GM21367 (cell line): ENCODE measurements around the gene KLHL30.

Source experiments
- ATAC-seq: cut with Tn5 transposase; IDR thresholded peaks from one replicate; pipeline ENCODE4 v1.9.1; 2021; ENCODE audit not compliant: unreplicated experiment

The KLHL30 gene

DNA sequence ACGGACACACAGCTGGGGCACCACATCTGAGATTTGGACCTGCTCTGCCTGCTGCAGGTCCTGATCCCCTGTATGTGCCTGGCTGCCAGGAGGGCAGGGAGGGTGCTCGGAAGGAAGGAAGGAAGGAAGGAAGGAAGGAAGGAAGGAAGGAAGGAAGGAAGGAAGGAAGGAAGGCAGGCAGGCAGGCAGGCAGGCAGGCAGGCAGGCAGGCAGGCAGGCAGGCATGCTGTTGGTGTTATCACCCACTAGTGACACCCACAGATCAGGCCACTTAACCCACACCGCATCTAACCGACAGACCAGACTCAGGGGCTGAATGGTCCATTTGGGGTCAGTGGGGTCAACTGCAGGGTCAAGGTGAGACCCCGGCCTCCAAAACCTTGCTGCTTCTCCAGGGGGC lies 5.8 kb downstream of the KLHL30 start:
- ATAC-seq: no peak

DNA sequence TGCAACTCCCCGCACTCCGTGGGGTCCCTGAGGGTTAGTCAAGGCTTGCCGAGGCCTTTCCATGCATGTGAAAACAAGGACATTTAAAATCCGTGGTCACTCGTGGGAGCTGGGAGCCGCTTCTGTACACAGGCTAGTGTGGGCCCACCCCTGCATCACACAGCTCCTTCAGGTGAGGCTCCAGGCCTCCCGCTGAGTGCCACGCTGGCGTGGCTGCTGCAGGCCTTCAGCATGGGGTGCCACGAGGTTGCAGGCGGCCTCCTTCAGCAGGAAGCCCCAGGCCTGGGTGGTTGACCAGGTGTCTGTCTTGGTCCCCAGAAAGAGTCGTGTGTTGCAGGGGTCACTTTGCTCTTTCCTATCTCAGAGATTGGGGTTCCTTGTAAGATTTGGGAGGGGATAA lies 6.6 kb downstream of the KLHL30 start:
- ATAC-seq: no peak

DNA sequence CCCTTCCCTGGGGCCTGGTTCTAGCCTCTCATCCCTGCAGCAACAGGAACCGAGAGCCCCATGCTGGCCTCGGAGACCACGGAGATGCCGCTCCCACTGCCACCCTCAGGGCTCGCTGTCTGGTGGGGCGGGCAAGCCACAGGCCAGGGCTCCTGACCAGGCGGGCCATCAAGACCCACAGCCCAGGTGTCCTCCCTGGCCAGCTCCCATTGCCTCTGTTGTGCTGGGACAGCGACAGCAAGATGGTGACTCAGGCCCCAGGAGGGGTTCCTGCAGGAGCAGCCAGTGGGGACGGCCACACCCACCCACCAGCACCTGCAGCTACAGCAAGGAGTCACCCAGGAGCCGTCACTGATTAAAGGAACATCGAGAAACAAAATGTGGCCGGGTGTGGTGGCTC lies 7.4 kb downstream of the KLHL30 start:
- ATAC-seq: no peak

DNA sequence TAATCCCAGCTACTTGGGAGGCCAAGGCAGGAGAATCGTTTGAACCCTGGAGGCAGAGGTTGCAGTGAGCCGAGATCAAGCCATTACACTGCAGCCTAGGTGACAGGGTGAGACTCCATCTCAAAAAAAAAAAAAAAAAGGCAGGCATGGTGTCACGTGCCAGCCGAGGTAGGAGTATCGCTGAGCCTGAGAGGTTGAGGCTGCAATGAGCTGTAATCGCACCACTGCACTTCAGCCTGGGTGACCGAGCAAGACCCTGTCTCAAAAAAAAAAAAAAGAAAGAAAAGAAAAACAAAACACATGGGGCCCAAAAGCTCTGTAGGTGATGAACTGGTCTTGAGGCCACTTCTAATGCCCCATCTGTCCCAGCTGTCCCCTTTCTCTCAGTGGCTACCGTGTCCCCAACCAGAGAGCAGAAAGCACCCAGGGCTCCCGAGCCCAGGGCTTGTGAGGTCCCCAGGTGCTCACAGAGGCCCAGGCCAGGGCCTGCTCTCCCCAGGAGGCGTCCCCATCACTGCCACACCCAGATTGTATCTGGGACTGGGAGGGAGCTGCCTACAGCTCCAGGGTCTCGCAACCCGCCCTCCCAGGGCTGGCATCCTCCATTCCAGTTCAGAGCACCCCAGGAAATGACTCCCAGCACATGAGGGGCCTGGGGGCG lies 8.5 kb downstream of the KLHL30 start:
- no peak for ATAC-seq

DNA sequence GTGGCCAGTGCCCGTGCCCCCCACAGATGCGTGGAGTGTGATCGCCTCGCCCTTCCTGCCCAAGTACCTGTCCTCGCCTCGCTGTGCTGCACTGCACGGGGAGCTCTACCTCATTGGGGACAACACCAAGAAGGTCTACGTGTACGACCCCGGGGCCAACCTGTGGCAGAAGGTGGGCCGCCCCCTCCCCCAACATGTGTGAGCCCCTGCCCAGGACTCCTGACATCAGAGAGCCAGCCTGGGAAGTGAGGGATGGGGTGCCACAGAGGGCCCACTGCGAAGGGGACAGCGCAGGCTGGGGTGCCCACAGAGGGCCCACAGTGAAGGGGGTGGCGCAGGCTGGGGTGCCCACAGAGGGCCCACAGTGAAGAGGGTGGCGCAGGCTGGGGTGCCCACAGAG lies 10.5 kb downstream of the KLHL30 start:
- ATAC-seq: no peak

DNA sequence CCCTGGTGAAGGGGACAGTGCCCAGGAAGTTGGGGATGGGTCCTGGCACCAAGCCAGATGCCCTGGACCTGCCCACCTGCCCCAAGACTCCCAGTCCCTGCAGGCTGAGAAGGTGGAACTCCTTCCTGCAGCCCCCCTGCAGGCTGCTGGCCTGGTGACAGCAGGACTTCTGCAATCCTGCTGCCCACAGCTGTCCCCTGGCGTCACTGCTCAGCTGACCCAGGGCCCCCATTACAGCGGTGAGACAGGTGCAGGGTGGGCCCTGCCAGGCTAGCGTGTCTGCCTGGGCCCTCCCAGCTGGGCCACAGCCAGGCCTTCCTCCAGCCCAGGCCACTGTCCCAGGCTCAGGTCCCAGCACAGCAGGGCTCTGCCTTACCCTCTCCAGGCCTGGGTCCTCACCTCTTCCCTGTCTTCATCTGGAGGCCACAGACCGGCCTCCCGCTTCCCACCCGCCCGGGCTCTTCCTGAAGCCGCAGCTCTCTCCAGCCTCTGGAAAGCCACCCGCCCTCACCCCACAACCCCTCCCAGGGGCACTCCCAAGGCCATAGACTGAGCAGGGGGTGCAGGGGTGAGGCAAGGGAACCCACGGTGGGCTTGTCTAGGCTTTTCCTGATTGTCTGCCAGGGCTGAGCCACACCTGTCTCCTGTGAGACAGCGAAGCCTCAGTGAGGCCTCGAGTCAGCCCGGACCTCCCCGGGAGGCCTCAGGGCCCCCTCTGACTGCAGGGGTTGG lies 11.5 kb downstream of the KLHL30 start:
- ATAC-seq: no peak

DNA sequence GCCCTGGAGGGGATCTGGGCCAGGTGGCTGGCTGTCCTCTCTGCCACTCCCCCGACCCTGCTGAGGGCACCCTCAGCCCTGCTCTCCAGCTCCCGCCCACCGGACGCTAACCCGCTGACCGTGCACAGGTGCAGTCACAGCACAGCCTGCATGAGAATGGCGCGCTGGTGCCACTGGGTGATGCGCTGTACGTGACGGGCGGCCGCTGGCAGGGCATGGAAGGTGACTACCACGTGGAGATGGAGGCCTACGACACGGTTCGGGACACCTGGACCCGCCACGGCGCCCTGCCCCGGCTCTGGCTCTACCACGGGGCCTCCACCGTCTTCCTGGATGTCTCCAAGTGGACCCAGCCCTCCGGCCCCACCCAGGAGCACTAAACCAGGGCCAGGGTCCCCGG lies 12.2 kb downstream of the KLHL30 start:
- no peak for ATAC-seq

DNA sequence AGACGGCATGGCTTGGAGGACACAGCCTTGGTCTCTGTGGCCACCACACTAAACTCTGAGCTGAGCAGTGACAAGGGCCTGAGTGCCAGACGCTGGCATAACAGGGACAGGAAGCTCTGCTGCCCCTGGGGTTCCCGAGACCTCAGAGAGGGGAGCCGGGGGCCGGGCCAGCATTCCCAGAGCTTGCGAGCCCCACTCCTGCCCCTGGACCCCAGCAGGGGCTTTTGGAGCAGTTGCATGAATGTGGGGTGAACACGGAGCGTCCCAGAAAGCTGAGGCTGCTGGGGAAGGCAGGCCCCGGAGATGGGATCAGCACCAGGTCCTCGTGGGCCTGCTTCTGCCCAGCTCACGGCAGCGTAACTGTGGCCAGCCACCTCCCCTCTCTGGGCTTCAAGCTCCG lies 12.7 kb downstream of the KLHL30 start:
- ATAC-seq: no peak

DNA sequence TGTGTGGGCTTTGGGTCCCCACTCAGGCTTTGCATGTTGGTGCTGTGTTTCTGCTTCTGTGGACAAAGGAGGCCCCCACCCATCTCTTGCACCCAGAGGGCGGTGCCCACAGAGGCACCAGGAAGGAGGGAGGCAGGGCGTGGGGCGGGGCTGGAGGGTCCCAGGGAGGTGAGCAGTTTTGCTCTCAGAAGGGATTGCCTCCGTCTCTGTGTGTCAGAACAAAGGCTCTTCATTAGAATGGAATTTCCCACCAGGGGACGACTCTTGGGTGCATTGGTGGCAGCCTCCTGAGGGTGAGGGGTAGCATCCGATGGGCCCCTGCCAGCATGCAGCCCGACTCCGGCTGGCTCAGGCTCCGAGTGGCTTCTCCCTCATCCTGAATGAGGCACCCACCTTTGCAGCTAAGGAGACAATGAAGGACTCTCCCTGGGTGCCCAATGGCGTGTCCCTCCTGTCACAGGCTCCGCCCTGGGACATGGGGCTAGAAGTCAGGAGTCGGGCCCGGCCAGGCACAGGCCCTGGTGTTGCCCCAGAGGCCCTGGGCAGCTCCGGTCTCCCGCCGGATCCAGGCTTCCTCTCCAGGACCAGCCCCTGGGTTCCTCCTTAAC lies 13.3 kb downstream of the KLHL30 start:
- ATAC-seq: no peak

DNA sequence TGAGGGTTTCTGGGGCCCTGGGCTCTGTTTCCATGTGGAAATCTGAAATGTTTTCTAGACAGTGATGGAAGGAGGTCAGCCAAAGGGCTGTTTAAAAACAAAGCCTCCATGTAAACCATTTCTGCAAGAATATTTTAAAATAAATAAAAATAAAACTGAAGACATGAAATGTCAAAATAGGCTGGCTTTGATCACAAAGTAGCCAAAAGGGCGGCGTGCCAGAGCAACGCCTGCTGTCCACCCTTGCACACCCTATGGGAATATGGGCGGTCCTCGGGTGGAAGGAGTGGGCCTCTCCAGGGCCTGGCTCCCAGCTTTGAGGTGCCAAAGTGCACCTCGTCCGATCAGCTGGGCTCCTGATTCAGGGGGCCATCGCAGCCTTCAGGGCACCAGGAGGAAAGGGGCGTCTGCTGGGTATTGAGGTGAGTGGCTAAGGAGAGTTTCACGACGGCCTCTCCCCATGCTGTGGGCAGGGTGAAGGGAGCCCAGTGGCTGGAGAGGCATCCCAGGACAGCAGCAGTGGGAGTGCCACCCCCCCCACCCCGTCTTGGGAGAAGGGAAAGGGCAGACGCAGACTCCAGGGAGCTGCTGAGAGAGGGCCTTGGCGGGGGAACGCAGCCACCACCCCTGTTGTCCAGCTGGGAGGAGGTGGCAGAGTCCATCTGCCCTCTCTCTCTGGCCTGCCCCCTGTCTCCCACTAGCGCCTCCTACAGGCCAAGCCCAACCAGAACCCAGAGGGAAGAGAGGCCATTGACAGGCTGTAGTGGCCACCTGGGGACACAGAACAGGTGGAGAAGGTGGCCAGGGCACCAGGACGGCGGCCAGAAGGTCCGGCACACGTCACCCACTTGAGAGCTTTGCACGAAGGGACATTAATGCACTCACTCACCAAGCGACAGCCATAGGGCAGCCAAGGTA lies 14.6 kb downstream of the KLHL30 start:
- ATAC-seq: no peak

DNA sequence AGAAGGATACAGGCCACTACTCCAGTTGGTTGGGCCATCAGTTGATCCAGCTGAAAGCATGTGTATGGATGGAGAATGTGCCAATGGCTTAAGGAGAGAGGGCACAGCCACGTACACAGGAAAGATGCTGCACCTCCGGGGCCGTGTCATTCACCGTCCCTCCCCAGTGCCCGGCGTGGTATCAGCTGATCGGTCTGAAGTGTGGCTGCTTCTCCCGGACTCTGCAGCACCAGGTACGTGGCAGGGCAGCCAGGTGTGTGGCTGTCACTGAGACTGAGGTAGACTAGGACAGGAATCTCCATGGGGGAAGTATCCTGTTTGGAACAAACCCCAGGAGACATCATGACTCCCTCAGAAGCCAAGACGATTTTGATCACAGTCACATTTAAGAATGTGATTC lies 16.1 kb downstream of the KLHL30 start:
- ATAC-seq: no peak

DNA sequence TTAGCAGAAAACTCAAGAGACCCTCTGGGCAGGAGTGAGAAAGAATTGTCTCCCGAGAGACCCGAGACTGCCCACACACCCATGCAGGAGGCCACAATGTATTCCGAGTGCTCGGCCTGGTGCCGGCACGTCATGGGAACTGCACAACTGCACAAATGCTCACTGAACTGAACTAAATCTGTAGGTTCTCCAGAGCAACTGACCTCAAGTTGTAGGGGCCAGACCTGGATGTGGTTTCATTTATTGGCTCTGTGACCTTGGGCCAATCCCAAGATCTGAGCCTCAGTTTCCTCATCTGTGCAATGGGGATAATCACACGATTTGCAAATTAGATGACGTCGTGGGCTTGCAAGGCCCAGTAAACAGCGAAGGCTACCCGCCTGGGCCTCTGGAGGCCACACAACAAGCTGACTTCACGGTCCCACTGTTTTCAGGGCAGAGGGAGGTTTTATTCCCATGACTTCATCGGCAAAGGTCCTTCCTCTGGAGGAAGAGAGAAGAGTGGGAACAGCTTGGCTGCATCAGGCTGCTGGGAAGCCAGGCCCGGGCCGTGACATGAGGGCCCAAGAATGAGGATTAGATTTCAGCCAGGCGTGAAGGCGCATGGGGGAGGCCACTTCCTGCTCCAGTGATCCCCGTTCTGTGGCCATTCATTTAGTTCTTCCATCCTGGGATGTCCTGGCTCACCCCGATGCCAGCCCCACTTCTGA lies 16.7 kb downstream of the KLHL30 start:
- ATAC-seq: no peak

DNA sequence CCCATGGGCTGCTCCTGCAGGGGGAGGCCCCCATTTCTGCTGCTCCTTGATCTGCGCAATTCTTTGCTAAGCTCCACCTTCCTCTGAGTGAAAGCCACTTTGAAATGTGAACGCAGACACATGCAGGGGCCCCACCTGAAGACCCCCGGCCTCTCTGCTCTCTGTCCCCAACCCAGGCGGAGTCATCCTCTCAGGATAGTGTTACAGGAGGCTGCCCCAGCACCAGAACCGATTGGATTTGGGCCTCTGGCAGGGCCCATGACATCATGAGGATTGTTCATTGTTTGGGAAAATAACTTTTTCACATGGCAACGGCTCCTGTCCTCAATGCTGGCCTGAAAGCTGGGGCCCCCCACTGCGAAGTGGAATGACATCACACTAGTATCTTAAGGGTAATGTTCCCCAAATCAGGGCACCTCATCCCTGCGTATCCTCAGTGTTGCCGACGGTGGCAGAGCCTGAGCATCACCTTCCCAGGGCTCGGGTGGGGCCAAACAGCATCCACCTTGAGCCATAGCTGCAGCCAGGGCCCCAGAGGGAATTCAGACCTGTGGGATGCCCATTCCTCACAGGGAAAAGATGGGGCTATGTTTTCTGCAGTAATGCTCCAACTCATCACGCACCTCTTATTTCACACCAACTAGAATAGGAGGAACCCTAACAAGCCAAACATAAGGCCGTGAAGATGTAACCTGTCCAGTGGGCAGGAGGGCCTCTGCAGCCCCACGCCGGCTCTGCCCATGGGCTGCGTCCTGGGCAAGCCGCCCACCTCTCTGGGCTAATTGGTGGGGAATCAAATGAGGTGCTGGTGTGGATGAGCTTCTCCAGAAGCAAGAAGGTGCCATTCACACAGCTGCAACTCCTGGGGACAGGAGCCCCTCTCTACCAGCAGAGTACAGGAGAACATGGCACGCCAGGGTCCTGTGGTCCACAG lies 17.6 kb downstream of the KLHL30 start:
- no peak for ATAC-seq

DNA sequence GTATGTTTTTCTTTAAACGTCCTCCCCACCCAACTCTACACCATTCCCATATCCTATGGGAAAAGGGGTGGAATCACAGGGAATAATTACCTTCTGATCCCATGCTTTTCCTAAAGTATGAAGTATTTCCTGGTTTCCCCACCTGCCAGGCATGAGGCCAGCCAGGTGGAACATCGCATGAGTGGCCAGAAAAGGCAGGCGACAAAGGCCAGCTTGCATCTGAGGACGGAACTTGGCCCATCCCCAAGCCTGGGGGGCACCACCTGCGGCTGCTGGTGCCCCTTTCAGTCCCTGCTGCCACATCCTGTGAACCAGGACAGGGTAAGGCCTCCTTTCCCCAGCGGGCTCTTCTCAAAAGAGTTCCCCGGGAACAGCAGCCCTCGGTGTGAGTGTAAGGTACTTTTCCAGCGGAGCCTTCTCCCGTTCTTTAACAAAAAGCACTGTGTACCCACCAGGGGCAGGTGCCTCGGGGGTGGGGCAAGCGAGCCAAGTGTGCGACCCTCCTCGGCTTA lies 19.1 kb downstream of the KLHL30 start:
- no peak for ATAC-seq

DNA sequence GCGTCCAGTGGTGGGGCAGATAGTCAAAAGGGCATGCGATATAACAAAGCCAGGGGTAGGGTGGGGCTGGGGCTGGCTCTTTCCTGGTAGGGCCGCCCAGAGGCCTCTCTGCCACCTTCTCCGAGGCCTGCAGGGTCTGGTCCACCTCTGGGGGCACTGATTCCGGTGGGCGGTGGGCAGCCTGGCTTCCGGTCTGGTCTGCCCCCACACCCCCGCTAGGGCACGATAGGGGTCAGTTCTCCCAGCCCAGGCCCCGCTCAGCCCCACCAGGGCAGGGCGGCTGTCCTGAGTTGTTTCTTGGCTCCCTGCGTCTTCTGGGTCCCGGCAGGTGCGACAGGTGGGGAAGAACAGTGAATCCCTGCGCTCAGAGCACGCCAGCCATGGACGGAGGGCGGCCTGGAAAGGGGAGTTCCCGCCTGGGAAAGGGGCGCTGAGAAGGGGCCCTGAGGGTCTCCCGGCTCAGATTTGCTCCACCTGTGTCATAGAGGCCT lies 19.6 kb downstream of the KLHL30 start:
- ATAC-seq: no peak

DNA sequence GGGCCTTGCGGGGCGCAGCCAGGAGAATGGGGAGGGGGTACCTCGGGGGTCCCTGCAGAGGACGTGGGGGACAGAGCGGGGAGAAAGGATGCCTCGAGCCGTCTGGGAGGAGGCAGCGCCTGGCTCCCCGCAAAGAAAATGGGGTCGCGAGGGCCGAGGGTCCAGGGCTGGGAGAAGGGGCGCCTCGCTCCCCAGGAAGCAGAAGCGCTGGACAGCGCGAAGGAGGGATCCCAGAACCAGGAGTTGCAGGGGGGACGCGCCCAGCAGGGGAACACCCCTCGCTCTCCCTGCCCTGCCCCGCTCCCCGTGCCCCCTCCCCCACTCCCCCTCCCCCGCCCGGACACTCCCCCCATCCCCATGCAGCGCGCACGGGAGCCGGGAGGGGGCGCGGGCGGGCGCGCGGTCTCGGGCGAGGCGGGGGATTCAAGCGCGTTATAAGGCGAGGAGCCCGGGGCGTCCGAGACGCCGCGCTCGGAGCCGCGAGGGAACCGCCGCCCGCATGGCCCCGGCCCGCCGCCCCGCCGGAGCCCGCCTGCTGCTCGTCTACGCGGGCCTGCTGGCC lies 20.1 kb downstream of the KLHL30 start, which contains the start of gene ERFE:
ERFE (plus strand) TSS at position 462 of the 562 bp plus-strand sequence; CDS start at position 500, 38 bp downstream.
- no peak for ATAC-seq

DNA sequence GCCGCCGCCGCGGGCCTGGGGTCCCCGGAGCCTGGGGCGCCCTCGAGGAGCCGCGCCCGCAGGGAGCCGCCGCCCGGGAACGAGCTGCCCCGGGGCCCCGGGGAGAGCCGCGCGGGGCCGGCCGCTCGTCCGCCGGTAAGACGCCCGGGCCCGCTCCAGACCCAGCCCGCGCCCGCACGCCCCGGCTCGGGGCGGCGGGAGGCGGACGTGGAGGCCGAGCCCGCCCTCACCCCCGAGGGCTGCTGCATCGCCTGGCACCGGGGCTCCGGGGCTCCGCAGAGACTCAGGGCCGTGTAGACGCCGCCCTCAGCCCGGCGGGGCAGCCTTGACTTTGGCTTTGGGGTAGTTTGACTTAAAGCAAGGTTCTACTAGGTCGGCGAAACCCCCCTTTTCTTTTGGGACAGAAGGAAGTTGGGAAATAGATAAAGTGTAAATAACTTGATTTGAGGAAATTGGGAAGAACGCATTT lies 20.6 kb downstream of the KLHL30 start:
- no peak for ATAC-seq

DNA sequence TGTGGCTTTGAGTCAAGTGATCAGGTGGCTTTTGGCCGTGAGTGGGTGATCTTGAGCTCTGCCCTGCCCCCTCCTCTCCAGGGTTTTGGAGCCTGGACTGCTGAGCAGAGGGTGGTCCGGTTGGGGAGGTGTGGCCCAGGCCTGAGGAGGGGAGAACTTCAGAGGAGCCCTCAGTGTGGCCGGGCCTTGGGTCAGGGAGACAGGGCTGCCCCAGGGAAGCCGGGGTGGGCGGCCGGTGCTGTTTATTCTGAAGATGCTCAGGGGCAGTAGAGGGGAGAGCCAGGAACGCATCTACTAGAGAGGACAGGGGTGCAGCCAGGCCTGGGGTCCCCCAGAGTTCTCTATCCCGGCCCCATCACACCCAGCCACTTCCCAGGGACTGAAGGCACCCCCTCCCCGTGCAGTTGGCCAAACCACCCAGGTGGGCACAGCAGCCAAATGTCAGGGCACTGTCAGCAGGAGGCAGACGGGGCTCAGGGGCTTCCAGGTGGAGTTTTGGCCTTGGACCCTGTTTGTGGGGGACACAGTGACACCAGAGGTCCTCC lies 21.3 kb downstream of the KLHL30 start:
- ATAC-seq: no peak
